Measurements from ENCODE around the gene FATE1.

Gene FATE1

DNA sequence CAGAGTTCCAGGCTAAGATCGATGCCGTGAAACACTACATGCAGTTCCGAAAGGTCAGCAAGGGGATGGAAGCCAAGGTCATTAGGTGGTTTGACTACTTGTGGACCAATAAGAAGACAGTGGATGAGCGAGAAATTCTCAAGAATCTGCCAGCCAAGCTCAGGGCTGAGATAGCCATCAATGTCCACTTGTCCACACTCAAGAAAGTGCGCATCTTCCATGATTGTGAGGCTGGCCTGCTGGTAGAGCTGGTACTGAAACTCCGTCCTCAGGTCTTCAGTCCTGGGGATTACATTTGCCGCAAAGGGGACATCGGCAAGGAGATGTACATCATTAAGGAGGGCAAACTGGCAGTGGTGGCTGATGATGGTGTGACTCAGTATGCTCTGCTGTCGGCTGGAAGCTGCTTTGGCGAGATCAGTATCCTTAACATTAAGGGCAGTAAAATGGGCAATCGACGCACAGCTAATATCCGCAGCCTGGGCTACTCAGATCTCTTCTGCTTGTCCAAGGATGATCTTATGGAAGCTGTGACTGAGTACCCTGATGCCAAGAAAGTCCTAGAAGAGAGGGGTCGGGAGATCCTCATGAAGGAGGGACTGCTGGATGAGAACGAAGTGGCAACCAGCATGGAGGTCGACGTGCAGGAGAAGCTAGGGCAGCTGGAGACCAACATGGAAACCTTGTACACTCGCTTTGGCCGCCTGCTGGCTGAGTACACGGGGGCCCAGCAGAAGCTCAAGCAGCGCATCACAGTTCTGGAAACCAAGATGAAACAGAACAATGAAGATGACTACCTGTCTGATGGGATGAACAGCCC, 28.0 kb downstream of the FATE1 start:
- DNase-seq: no peak

DNA sequence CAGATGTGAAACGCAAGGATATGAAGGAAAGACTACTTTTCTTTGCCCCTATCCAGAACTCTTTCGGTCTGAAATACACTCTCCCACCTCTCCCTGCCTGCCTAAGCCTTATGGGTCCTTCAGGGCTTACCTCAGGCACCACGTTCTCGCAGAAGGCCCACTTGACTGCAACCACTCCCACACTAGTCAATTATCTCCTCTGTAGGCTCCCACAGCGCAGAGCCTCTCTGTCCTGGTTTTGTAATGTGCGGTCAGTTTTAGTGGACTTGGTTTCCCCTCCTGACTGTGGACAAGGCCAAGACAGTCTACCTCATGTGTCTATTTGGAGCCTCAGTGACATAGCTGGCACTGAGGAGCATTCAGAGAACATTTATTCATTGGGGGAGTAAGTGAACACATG, 29.8 kb downstream of the FATE1 start:
- no peak for DNase-seq

DNA sequence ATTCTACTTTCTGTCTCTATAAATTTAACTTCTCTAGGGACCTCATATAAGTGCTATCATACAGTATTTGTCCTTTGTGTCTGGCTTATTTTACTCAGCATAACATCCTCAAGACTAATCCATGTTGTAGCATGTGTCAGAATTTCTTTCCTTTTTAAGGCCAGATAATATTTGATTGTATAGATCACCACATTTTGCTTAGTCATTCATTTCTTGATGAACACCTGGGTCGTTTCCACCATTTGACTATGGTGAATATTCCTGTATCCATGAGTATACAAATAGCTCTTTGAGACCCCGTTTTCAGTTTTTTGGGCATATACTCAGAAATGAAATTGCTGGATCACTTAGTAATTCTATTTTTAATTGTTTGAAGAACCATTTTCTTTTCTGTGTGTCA, 30.7 kb downstream of the FATE1 start:
- DNase-seq: no peak

DNA sequence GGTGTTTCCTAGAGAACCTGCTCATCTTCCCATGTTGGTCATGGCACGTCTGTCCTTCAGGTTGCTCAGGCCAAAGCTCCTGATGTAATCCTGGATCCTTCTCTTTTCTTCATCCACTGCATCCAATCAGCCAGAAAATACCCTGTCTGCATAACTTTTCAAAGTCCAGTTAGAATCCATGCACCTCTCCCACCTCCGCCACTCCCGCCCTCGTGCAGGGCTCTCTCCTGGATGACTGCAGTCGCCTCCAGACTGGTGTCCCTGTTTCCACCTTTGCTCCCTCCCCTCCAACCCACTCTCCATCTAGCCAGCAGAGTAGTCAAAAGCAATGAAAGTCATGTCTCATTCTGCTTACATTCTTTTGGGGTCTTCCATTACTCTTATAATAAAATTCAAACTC, 34.7 kb downstream of the FATE1 start:
- DNase-seq: no peak

DNA sequence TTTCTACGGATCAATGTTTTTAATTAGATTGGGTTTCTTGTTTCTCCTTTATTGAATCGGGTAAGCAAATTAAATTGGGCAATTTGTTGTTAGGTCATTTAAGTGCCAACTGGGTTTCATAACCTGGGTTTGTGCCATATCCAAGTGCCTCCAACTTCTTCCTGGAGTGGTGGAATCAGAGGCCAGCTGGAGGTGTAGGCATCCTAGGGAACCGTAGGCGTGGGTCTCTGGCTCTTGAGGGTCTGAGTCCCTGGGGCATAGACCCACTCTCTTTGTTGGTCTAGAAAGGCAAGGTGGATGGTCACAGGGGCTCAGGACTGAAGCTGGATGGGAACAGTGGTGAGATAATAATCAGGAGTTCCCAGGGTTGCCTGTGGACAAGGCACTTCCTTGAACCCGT, 37.0 kb downstream of the FATE1 start:
- DNase-seq: no peak

DNA sequence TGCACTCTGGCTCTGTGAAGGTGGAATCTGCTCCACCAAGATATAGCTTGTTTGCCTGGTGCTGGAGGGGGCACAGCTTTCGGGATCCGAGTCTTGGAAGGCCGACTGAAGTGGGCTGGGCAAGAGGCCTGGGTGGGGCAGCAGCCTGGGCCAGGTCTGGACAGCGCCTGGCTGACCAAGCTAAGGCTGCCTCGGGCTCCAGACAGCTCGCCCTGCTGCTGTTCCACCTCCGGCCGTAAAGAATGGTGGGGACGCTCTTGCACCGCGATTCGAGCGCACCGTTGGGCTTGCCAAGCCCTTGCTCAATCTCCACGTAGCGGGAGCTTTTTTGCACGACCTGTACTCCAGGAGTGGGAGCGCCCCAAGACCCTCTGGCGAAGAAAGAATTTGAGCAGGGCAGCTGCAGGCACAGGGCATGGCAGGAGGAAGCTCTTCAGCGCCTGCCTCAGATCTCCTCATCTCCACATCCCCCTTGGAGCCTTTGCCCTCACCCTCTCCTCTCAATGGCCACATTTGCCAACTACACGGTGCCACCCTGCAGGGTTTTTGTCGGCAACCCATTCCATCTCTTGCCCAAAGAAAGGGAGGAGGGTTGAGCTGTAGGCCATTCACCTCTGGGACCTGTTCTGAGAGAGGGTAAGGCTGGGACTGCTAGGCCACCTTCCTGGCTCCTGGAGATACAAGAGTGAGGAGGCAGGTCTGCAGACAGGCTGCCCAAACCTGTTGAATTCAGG, 37.6 kb downstream of the FATE1 start:
- no peak for DNase-seq

DNA sequence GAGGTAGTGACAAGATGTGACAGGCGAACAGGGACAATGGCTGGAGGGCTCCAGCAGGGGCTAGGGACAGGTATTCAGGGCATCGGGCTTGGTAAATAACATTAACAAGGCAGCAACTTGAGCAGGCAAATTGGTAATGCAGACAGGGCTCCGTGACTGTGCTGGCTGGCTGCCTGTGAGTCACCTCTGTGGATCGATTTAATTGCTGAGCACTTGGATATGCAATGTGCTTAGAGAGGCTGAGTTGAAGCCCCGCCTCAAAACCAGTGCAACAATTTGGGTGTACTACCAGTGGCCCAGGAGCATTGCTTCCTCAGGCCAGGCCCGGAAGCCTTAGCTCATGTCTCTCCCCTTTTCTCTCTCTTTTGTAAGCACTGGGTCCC, 38.2 kb downstream of the FATE1 start:
- DNase-seq: no peak

DNA sequence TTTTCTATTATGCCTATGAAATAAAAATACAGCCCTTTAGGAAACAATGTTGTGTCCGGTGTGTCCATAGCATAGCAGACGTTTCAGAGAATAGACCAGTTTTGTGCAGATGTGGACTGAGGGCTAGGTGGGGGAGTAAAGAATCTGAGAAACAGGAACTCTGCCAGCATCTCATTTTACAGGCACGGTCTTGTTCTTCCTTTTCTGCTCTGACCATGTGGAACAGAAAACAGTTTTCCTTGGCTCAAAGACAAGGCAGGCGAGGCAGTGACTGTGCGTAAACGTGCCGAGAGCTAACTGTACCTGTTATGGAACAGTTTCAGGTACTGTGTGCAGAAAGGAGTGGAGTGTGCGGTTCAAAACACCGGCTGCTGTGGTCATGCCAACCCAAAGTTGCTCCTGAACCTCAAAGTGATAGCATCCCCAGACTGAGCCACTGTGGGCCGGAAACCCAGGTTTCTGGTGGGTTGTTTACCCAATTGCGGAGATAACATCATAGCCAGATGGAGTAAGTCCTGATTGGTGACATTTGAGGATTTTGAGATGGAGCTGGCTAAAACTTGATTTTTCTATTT, 38.9 kb downstream of the FATE1 start:
- DNase-seq: no peak

DNA sequence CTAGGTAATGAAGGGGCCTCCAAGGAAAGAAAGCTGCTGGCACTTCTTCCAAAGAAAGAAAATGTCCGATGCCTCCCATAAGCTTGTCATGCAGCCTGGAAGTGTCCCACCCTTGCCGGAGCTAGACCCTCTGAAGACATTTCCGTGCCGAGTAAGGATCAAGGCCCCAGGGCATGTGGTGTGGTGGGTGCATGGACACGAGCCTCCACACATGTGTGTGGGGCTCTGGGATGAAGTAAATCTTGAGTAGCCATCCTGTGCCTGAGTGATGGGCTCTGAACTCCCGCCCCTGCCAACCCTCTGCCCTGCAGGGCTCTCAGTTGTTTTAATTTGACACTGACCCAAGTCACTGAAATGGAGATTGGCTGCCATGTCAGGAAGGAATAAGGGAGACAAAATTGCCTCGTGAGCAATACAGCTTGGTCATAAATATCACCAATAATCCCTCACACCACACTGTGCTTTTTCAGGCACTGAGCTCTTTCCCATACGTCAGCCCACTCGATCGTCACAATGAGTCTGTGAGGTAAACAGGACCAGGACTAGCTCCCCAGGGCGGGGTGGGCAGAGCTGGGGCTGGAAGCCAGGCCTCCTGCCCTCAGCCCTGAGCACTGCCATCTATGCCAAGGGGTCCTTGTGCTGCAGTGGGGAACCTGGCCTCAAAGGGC, 43.3 kb downstream of the FATE1 start:
- DNase-seq: no peak

DNA sequence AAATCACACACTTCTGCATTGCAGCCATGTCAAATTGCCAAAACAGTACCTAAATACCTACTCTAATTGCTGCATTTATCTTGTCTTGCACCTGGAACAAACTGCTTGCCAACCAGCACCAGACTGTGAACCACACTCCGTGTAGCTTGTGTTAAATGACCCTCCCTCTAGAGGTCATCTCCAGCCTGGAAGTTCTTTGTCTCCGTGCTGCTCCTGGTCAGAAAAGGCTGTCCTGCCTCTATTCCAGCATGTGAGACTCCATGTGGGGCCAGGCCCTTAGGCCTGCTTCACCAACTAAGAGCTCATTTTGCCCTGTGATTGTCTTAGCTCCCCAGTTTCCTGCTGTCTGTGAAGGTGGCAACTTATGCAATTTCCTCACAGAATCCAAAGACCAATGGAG, 47.0 kb downstream of the FATE1 start:
- DNase-seq: no peak

DNA sequence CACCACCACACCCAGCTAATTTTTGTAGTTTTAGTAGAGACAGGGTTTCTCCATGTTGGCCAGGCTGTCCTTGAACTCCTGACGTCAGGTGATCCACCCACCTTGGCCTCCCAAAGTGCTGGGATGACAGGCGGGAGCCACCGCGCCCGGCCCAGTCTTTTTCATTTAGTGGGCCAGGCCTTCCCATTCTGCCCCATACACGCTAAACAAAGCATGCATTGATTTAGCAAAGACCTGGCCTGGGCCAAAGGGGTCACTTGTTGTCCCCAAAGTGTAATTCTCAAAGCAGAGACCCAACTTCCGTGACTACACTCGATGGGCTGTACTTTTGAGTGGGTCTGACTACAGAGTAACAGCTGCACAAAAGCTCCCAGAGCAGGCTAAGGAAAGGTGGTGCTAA, 47.9 kb downstream of the FATE1 start:
- no peak for DNase-seq

DNA sequence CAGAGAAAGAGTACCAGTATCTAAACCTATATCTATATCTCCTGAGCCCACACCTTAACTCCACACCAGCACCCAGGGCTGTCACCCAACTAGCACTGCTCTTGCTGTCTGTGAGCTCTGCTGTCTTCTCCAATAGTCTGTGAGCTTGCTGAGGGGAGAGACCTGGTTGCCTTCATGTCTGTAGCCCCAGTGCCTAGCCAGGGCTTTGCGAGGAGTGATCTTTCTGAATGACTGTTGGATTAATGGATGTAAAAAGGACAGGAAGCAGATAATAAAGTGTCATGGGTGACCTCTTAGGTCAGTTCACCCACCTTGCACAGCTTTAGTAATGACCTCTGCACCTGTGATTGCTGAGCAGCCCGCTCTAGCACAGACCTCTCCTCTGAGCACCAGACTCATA, 49.2 kb downstream of the FATE1 start:
- no peak for DNase-seq

DNA sequence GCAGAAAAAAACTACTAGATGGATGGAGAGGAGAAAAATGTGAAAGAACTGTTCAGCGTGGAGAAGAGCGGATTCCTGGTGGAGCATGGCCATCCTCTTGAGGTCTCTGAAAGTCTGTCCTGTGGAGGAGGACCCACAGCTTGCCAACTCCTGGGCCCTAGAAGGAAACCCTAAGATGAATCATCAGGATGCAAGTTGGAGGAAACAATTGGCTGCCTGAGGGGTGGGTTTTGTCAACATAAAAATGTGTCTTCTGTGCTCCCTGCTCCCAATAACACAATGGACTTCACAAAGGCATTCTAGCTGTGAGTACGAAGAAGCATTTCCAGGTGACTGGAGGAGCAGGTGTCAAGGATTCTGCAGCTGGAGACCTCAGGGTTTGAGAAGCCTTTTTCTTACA, 55.9 kb downstream of the FATE1 start:
- DNase-seq: no peak

All from AML-193 (cell line).